Upper lobe of right lung (tissue), 1 donor: ENCODE data around the gene ZBED6. TPM values are rescaled to one million over a fixed set of nuclear protein-coding genes. Genes with fewer than 3 reads are reported as not detected.
"Not testable (repeated sequence)": the region's sequence is repeated elsewhere in the genome, so short reads cannot be mapped to it uniquely, and the experiment has no call there.

Experiments used
- ATAC-seq: fragments of 200-7000 bp; cut with Tn5 transposase; one replicate; pipeline ENCODE4 v1.9.1; 2020; ENCODE audit warnings: mild to moderate bottlenecking, moderate library complexity
- DNase-seq: peaks from one replicate; pipeline ENCODE4 v3.0.0-alpha.2; 2020
- H3K27ac ChIP-seq: fragments of 200-600 bp; one replicate; pipeline ENCODE4 v1.8.0; 2022
- H3K27me3 ChIP-seq: fragments of 200-600 bp; one replicate; pipeline ENCODE4 v1.8.0; 2022; ENCODE audit warnings: mild to moderate bottlenecking
- H3K36me3 ChIP-seq: fragments of 200-600 bp; one replicate; pipeline ENCODE4 v1.8.0; 2022
- H3K4me1 ChIP-seq: fragments of 200-600 bp; one replicate; pipeline ENCODE4 v1.8.0; 2022
- H3K4me3 ChIP-seq: fragments of 200-600 bp; one replicate; pipeline ENCODE4 v1.8.0; 2022; ENCODE audit warnings: mild to moderate bottlenecking
- H3K9me3 ChIP-seq: fragments of 200-600 bp; one replicate; pipeline ENCODE4 v1.8.0; 2022
- intact Hi-C: fragments of 100-400 bp; cut with DNase I; formaldehyde crosslinking; loops from one replicate; pipeline ENCODE4 v1.11.0; 2022
- long read RNA-seq: library from polyadenylated mRNA; unstranded; transcript quantifications from one replicate; pipeline ENCODE4 v2.0.0, GENCODE V29; 2021
- total RNA-seq: library from RNA; stranded (reverse); fragmentation: NEBNext Ultra II Directional; extraction: Animal tissue kit (Norgen Biotek cat#: 25700); gene quantifications from one replicate; pipeline ENCODE4 v1.2.1, GENCODE V29; 2021
- TF ChIP-seq, protein P1 (sequence below): fragments of 200-600 bp; IDR thresholded peaks from one replicate; pipeline ENCODE4 v1.8.0; 2022; ENCODE audit warnings: antibody characterized with exemption
- donor health status: DM: no; HTN: yes; CAD: no; lungs with severe emphysema.

The ZBED6 gene, protein sequence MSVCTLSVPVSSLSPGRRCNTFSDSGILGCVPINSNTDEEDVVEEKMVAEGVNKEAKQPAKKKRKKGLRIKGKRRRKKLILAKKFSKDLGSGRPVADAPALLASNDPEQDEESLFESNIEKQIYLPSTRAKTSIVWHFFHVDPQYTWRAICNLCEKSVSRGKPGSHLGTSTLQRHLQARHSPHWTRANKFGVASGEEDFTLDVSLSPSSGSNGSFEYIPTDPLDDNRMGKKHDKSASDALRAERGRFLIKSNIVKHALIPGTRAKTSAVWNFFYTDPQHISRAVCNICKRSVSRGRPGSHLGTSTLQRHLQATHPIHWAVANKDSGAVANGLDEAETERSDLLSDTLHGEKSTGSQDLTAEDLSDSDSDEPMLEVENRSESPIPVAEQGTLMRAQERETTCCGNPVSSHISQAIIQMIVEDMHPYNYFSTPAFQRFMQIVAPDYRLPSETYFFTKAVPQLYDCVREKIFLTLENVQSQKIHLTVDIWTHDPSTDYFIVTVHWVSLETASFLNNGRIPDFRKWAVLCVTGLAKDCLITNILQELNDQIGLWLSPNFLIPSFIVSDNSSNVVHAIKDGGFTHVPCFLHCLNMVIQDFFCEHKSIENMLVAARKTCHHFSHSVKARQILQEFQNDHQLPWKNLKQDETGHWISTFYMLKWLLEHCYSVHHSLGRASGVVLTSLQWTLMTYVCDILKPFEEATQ (N-terminal part only)
- total RNA-seq = 29.5 TPM
- long read RNA-seq, full-length matches to known transcripts = 1 of 3 reads
- long read RNA-seq, partial matches to known transcripts = 0 of 3 reads
- long read RNA-seq, other reads (novel, unspliced or antisense) = 2 of 3 reads

DNA sequence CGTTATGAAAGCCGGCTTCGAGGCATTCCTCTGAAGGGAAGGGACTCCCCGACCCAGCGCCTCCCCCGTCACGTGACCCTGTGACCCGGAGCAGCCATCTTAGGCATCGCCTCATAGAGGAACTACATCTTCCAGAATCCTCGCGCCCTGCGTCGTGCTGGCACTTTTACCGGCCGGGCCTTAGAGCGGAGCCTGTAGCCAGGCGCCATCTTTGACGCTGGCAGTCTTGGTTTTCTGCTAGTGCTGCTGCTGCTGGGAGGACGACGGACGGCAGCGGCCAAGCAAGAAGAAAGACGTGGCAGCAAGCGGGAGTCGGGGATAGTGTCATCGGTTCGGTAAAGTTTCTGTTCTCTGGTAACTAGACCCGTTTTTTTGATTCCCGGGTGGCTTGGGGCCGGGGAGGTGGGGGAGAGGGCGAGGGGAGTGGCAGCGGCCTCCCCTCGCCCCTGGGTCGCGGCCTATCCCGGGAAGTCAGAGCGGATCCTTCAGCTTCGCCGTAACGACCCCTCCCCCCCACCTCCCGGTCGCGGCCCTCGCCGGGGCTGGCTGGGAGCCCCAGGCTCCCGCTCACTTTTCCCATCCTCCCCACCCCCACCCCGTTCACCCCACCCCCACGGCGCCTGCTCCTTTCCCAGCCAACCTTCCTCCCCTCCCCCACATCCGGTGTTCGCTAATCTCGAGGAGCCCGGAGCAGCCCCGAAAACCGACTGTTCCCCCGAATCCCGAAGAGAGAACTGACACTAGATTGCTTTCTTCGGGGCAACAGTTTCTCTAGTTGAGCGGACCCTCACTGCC, at the start of gene ZBED6, which contains the start of gene ZC3H11A:
ZBED6 (plus strand) TSS at position 183 of the 795 bp plus-strand sequence. CDS start 1,900 bp downstream, outside the sequence.
ZC3H11A (plus strand) TSS at position 183 of the 795 bp plus-strand sequence. CDS start 21,448 bp downstream, outside the sequence.
- H3K4me3 ChIP-seq = peak within 1 kb of the TSS; percentile 87
- TF ChIP-seq, protein P1, sequence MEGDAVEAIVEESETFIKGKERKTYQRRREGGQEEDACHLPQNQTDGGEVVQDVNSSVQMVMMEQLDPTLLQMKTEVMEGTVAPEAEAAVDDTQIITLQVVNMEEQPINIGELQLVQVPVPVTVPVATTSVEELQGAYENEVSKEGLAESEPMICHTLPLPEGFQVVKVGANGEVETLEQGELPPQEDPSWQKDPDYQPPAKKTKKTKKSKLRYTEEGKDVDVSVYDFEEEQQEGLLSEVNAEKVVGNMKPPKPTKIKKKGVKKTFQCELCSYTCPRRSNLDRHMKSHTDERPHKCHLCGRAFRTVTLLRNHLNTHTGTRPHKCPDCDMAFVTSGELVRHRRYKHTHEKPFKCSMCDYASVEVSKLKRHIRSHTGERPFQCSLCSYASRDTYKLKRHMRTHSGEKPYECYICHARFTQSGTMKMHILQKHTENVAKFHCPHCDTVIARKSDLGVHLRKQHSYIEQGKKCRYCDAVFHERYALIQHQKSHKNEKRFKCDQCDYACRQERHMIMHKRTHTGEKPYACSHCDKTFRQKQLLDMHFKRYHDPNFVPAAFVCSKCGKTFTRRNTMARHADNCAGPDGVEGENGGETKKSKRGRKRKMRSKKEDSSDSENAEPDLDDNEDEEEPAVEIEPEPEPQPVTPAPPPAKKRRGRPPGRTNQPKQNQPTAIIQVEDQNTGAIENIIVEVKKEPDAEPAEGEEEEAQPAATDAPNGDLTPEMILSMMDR = no peak
- peak within 1 kb of the TSS; percentile 93 for H3K27ac ChIP-seq
- no peaks in the 10 kb centered on the region for H3K36me3 ChIP-seq
- ATAC-seq (peak; percentile 99), DNase-seq (peak; percentile 100)
- H3K27me3 ChIP-seq = no peaks in the 10 kb centered on the region
- intact Hi-C loops = no loop called here
- H3K4me1 ChIP-seq = peaks cover 44% of the 10 kb centered on the region
- no peaks in the 10 kb centered on the region for H3K9me3 ChIP-seq

DNA sequence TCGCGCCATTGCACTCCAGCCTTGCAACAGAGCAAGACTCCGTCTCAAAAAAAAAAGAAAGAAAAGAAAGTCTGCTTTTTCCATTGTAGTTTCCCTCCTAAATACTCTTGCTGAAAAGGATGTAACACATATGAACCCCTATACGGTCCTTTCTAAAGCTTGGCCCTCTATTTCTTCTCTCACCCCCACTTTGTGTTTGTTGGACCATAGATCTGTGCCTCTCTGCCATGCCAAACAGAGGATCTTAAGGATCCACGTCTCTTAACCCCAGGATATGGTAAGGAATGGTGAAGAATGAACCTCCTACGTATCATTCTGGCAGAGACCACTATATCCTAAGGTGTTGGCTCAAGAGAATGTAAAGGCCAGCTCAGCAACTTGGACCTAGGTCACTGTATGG, 49.1 kb upstream of the ZBED6 start:
- H3K4me3 ChIP-seq = no peak overlapping the region
- ATAC-seq (no peak), DNase-seq (no peak)
- H3K27me3 ChIP-seq = no peaks in the 10 kb centered on the region
- TF ChIP-seq, protein P1 = no peak
- H3K9me3 ChIP-seq = no peaks in the 10 kb centered on the region
- intact Hi-C loops = no loop called here
- H3K4me1 ChIP-seq = no peaks in the 10 kb centered on the region
- H3K27ac ChIP-seq = no peak overlapping the region
- no peaks in the 10 kb centered on the region for H3K36me3 ChIP-seq

DNA sequence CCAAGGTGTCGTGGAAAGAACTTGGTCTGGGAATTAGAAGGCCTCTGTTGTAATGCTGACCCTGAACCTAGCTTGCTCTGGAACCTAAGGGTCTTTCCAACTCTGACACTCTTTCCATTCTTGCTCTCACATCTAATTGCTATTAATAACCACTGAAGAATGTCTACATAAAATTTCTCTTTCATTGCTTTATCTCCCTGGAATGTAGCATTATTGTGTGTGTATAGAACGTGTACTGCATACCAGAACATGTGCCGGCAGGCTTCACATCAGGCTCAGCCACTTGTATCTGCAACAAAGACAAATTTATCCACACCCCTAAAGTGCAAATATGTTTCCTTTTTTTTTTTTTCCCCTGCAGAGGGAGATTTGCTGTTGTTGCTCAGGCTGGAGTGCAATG, 44.4 kb upstream of the ZBED6 start:
- ATAC-seq (peak; percentile 55), DNase-seq (no peak)
- Histone ChIP-seq H3K4me3 (no peak overlapping the region), H3K9me3 (no peaks in the 10 kb centered on the region), H3K4me1 (no peaks in the 10 kb centered on the region), H3K27ac (no peak overlapping the region), H3K27me3 (no peaks in the 10 kb centered on the region), H3K36me3 (no peaks in the 10 kb centered on the region)
- intact Hi-C loops = no loop called here
- TF ChIP-seq, protein P1 = no peak

DNA sequence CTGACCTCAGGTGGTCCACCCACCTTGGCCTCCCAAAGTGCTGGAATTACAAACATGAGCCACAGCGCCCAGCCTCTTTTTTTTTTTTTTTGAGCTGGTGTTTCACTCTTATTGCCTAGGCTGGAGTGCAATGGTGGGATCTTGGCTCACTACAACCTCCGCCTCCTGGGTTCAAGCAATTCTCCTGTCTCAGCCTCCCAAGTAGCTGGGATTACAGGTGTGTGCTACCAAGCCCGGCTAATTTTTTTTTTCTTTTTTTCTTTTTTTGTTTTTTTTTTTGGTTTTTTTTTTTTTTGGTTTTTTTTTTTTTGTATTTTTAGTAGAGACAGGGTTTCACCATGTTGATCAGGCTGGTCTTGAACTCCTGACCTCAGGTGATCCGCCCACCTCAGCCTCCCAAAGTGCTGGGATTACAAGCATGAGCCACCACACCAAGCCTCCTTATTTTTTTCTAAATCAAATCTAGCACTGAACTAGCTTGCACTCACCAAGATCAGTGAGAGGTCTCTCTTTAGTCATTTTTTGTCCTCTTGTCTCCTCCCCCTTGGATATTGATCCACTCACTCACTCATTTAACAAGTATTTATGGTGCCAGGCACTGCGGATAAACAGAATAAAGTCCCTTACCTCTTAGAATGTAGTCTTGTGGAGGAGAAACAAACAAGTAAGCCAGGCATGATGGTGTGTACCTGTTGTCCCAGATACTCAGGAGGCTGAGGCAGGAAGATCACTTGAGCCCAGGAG, 43.6 kb upstream of the ZBED6 start:
- H3K36me3 ChIP-seq, H3K27me3 ChIP-seq, DNase-seq, intact Hi-C loops, H3K27ac ChIP-seq, ATAC-seq, H3K4me3 ChIP-seq, H3K4me1 ChIP-seq, H3K9me3 ChIP-seq: not testable (repeated sequence)

DNA sequence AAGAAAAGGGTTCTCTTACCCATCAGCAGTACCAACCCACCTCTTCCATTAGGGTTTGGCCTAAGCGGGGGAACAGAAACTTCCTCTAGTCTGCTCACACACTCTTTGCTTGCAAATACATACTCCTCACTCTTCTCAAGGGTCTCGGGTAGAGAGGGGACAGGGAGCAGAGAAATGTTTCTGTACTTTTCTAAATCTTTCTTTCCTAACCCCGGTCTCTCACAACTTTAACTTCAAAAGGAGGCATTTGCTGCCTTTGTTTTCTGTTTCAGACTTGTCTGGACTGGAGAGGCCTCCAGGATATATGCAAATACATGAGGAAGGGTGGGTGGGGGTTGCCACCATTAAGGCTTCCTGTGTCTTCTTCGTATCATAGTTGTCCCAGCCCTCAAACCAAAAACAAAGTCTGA, 41.0 kb upstream of the ZBED6 start:
- ATAC-seq (no peak), DNase-seq (no peak)
- Histone ChIP-seq H3K27ac (no peak overlapping the region), H3K4me1 (no peaks in the 10 kb centered on the region), H3K4me3 (no peak overlapping the region), H3K27me3 (no peaks in the 10 kb centered on the region), H3K9me3 (no peaks in the 10 kb centered on the region), H3K36me3 (no peaks in the 10 kb centered on the region)
- intact Hi-C loops = no loop called here
- TF ChIP-seq, protein P1 = no peak
